GM12864 (cell line): Measurements from ENCODE around the gene SCLT1.
A peak's percentile ranks its signal among the peaks of the same experiment; 100 is the strongest.

Experiments used
- DNase-seq: peaks from one replicate; pipeline ENCODE4 v3.0.0-alpha.2; 2011; ENCODE audit warnings: low read depth
- H3K4me3 ChIP-seq: 2 replicates; pipeline ENCODE4 v1.5.1; 2011; ENCODE audit warnings: mild to moderate bottlenecking, low read depth, low read length, control low read depth
- CTCF ChIP-seq: IDR thresholded peaks from 2 replicates; pipeline ENCODE4 v1.5.1; 2011; ENCODE audit warnings: low read depth, mild to moderate bottlenecking, moderate library complexity, low read length, control low read depth, inconsistent platforms; ENCODE audit errors: missing control alignments

SCLT1 gene

GRCh38 chr4:128862608-128863311, 230.6 kb downstream of the SCLT1 start:
- DNase-seq, result peak; percentile 49
- TF ChIP-seq CTCF, result no peak

GRCh38 chr4:128861856-128862518, 231.4 kb downstream of the SCLT1 start:
- DNase-seq, result no peak
- H3K4me3 ChIP-seq, result no peak overlapping the region
- TF ChIP-seq CTCF, result no peak

More at GRCh38 chr4:128862608-128863311, 230.6 kb downstream of the SCLT1 start:
- no peak overlapping the region for H3K4me3 ChIP-seq

- no peak for DNase-seq
- no peak for TF ChIP-seq CTCF
- no peak overlapping the region for H3K4me3 ChIP-seq
These were observed 233.3 kb downstream of the SCLT1 start for GRCh38 chr4:128859887-128860677.

GRCh38 chr4:128858879-128859671, 234.3 kb downstream of the SCLT1 start:
- TF ChIP-seq CTCF, result no peak
- H3K4me3 ChIP-seq, result no peak overlapping the region
- DNase-seq, result no peak

- no peak overlapping the region for H3K4me3 ChIP-seq
- TF ChIP-seq CTCF, result no peak
- no peak for DNase-seq
These were observed 237.1 kb downstream of the SCLT1 start for GRCh38 chr4:128856246-128856645.

- no peak for TF ChIP-seq CTCF
- DNase-seq, result no peak
- H3K4me3 ChIP-seq, result no peak overlapping the region
These were observed 237.7 kb downstream of the SCLT1 start for GRCh38 chr4:128855621-128856020.
